ENCODE results near the gene CLASRP. TPM values are rescaled to one million over a fixed set of nuclear protein-coding genes. Genes with fewer than 3 reads are reported as not detected.

CLASRP gene
- total and polyA plus RNA-seq, 9 of the 15 experiments (the other 6 are each of a cell fraction or from before 2014, with no cell fraction given): 0.94 to 86.3 (median 44.0) TPM

DNA sequence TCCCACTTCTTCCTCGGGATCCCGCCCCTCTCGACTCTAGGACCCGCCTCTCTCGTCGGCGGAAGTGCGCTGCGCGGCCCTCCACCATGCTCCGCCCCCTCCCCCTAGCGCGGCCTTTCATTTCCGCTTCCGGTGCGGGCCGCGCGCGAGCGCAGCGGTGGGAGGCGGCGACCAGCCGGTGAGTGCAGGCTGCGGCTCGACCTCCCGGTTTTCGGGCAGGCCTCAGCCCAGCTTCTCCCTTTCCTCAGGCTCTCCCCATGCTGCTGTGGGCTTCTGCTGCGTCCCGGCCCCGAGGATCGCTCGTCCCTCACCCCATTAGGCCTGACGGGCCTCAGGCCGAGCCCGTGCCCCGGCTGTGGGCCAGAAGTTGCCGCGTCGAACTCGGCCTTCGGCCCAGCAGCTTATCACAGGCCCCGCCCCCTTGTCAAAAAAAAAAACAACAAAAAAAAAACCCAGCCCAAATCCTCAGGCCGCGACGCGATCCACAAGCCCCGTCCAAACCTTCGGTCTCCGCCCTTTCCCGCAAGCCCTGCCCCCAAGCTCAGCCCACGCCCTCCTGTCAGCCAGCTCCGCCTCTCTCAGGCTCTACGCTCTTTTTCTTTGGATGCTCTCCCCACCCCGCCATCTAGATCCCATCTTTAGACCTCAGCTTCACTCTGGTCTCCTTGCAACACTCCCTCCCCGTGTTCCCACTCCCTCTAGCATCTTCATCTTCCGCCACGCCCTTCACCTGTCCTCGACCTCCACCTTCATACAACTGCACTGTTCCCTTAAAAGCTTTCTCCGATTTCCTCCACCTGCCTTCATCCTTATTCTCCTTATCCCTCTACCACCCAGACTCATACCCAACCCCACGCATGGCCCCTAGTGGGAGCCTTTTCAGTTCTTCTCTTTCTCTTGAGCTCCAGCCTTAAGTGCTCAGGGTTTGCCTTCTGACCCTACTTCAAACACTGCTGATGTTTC, at the start of gene CLASRP (continued):
- TF ChIP-seq HNRNPLL (IDR thresholded peaks at IDR 0.05; ENCODE audit: low read depth, low read length, poor library complexity, severe bottlenecking): peak; percentile 39
- TF ChIP-seq MLLT1 (IDR thresholded peaks at IDR 0.05): peak; percentile 13 to 19; a peak in 2 of 4 replicates
- peak; percentile 78; the same call in 1 of the 2 replicates for TF ChIP-seq ETV5 (CRISPR knock-in tag; IDR thresholded peaks at IDR 0.05; ENCODE audit: low read depth)
- TF ChIP-seq, protein P1, sequence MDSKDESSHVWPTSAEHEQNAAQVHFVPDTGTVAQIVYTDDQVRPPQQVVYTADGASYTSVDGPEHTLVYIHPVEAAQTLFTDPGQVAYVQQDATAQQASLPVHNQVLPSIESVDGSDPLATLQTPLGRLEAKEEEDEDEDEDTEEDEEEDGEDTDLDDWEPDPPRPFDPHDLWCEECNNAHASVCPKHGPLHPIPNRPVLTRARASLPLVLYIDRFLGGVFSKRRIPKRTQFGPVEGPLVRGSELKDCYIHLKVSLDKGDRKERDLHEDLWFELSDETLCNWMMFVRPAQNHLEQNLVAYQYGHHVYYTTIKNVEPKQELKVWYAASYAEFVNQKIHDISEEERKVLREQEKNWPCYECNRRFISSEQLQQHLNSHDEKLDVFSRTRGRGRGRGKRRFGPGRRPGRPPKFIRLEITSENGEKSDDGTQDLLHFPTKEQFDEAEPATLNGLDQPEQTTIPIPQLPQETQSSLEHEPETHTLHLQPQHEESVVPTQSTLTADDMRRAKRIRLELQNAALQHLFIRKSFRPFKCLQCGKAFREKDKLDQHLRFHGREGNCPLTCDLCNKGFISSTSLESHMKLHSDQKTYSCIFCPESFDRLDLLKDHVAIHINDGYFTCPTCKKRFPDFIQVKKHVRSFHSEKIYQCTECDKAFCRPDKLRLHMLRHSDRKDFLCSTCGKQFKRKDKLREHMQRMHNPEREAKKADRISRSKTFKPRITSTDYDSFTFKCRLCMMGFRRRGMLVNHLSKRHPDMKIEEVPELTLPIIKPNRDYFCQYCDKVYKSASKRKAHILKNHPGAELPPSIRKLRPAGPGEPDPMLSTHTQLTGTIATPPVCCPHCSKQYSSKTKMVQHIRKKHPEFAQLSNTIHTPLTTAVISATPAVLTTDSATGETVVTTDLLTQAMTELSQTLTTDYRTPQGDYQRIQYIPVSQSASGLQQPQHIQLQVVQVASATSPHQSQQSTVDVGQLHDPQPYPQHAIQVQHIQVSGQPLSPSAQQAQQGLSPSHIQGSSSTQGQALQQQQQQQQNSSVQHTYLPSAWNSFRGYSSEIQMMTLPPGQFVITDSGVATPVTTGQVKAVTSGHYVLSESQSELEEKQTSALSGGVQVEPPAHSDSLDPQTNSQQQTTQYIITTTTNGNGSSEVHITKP (IDR thresholded peaks at IDR 0.05; ENCODE audit: partially characterized antibody): no peak
- no peak for TF ChIP-seq PYGO2 (tag; IDR thresholded peaks at IDR 0.05)
- TF ChIP-seq HMG20B (CRISPR knock-in tag; IDR thresholded peaks at IDR 0.05): no peak
- TF ChIP-seq ETV6 (IDR thresholded peaks at IDR 0.05; ENCODE audit: borderline replicate concordance in 1 of 2, low read depth in 2 of 2, low read length in 1 of 2): no peak
- peak; percentile 61; the same call in 1 of the 2 replicates for TF ChIP-seq ETV6 (CRISPR knock-in tag; IDR thresholded peaks at IDR 0.05; ENCODE audit: borderline replicate concordance)
- TF ChIP-seq SP1 (CRISPR knock-in tag; IDR thresholded peaks at IDR 0.05): peak; percentile 67
- peak; percentile 81; the same call in 1 of the 2 replicates for TF ChIP-seq POLR2H (tag; IDR thresholded peaks at IDR 0.05; ENCODE audit: low read depth)
- TF ChIP-seq ZNF232 (CRISPR knock-in tag; IDR thresholded peaks at IDR 0.05): 0 out of 2 replicates have a peak, but pooled peaks have one; percentile 63
- peak; percentile 85; the same call in 1 of the 2 replicates for TF ChIP-seq KAT7 (CRISPR knock-in tag; IDR thresholded peaks at IDR 0.05; ENCODE audit: borderline replicate concordance)
- TF ChIP-seq LCOR (CRISPR knock-in tag; IDR thresholded peaks at IDR 0.05): peak; percentile 55; the same call in 1 of the 2 replicates
- TF ChIP-seq TAF1 (IDR thresholded peaks at IDR 0.05; ENCODE audit: control insufficient read depth, extremely low read depth, insufficient read depth, low read length, severe bottlenecking): peak; percentile 92
- peak; percentile 27; the same call in 1 of the 2 replicates for TF ChIP-seq PATZ1 (CRISPR knock-in tag; IDR thresholded peaks at IDR 0.05; ENCODE audit: borderline replicate concordance)
- TF ChIP-seq ZNF444 (CRISPR knock-in tag; IDR thresholded peaks at IDR 0.05): no peak
- TF ChIP-seq SIN3A (IDR thresholded peaks at IDR 0.05; ENCODE audit: borderline replicate concordance in 2 of 2, control insufficient read depth in 1 of 2, low read depth in 2 of 2, low read length in 2 of 2): peak; percentile 89 to 93; a peak in 3 of 4 replicates
- TF ChIP-seq CC2D1A (IDR thresholded peaks at IDR 0.05): peak; percentile 51; the same call in 1 of the 2 replicates
